ENCODE measurements around the gene CEP128. TPM values are rescaled to one million over a fixed set of nuclear protein-coding genes. Genes with fewer than 3 reads are reported as not detected.

Gene CEP128
- polyA plus RNA-seq, 3 donors: 5.7 to 6.9 (median 6.4) TPM

DNA sequence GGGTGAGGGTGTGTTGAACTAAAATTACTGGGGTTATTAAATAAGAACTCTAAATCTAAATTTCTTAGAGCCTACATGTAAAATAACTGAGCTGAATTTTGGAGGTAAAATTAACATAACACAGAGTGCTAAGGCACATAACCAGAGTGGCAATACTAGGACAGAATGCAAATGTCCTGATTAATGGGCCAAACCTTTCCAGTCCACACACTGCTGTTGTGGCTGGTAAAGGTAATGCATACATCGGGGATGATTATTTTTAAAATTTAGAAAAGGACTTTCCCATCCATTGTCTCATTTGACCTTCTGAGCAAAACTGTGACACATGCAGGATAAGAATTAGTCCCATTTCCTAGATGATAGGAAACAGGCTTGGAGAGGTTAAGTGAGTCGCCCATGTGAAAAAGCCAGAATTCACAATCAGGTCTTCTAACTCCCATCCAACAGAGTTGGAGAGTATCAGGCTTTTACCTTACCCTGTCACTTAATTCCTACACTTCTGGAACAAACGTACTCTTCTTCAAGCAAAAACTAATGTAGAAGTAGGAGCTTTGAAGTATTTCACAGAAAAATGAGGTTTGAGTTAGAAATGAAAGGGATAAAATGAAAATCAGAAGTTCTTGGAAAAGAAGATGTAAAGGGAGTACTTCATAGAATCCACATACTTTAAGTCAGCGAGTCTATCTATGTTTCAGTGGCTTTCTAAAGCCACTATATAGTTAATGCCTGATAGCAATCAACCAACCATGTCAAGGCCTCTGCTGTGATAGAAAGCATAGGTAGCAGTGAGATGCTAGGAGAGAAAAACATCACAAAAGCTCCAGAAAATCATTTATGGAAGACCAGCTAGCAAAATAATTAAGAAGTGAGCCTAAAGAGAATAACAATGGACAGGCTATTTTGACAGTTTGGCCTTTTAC, 395.3 kb downstream of the CEP128 start:
- DNase-seq: no peak

DNA sequence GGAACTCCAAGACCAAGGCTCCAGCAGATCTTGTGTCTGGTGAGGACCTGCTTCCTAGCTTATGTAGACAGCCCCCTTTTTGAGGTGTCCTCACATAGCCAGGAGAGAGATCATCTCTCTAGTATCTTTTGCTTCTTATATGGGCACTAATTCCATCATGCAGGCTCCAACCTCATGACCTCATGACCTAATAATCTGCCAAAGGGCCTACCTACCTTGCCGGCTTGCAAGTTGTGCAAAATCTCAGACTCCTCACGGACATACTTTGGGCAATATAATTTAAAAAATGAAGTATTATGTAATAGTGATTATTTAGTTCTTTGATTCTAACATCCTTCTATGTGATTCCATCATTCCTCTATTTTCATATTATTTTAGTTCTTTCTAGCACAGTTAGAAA, 397.2 kb downstream of the CEP128 start:
- DNase-seq: no peak

DNA sequence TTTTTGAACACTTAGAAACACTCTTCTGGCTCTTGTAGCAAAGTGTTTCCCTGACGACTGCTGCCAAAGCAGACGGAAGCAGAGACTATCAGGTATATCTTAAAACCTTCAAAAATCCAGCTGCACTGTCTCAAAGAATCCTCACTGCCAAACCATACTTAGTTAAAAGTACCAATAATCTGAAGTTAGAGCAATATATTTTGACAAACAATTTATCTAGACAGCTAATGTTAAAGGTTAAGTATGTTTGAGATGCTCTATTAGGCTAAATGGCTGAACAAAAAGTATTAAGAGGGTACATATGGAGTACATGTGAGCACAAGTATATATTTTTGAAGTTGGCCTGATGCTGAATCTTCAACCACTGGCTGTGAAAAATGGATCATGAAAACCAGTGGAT, 398.3 kb downstream of the CEP128 start:
- DNase-seq: no peak

DNA sequence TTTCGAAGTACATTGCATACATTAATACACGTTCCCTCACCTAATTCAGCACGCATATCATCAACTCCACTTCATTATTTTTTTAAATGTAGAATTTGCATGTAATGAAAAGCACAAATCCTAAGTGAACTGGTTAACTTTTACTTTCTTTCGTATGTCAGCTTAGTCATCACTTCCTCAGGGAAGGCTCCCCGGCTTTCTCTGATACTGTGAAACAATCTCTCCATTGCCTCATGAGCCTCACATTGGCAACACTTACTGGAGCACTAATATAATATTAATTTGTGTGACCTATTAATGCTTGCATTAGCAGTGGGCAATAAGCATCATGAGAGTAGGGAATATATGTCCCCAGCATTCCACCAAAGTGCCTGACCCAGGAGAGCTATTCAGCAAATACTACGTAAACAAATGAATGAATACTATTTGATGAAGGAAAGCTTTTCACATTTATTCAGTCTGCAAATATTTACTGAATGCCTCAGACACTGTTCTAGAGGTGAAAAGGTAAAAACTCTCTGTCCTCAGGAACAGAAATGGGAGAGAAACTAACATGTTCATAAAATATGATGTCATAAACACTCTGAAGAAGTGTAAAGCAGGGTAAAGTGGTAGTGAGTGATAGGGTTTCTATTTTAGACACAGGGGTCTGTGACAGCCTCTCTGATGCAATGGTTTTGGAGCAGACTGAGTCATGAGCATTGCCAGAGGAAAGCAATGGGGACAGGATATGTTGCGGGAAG, 402.7 kb downstream of the CEP128 start:
- DNase-seq: no peak

DNA sequence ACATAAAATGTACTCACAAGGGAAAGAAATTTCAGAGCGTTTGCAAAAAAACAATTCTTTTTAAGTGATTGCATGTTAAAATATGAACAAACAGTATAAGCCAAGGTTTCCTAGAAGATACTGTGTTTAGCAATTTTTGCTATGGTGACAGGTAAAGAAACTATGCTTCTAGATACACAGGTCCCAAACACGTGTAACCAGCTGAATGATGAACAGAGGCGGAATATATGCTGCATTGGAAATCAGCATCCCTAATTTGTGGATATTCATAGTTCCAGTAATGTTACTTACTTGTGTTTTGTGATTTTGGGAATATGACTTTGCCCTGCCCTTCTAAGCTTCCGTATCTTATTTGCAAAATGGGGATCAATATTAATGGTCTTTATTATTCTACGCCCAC, 403.9 kb downstream of the CEP128 start:
- DNase-seq: no peak

DNA sequence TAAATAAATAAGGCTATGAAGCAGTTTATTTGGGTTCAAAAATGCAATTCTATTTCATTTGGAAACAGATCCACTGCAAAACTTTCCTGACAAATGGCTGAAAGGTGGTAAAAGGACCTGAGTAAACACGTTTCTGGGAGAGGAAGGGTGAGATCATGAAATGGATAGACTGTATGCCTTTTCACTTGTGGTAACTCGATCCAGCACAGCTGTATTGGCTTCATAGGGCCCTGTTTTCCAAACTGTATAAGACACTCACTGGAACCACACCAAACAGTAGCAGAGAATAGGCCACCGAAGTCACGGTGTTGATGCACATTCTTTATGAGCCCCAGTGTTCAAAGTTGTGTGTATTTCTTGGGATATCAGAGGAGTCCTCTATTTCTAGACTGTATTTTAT, 405.1 kb downstream of the CEP128 start:
- no peak for DNase-seq

DNA sequence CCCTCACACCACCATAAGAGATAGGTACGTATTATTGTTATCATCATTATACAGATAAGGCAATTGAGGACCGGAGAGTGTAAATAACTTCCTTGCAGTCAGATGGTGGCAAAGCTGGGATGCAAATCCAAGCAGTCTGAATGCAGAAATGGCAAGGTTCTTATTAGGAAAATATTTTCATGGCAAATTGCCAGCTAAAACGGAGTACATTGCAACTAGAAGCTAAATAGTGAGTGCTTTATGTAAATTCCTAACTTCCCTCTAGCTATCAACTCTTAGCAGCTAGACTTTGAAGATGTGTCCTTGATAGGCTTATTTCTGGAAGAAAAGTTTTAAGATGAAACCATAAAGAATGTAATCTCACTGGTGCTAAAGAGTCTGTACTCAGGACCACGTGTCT, 406.4 kb downstream of the CEP128 start:
- no peak for DNase-seq

DNA sequence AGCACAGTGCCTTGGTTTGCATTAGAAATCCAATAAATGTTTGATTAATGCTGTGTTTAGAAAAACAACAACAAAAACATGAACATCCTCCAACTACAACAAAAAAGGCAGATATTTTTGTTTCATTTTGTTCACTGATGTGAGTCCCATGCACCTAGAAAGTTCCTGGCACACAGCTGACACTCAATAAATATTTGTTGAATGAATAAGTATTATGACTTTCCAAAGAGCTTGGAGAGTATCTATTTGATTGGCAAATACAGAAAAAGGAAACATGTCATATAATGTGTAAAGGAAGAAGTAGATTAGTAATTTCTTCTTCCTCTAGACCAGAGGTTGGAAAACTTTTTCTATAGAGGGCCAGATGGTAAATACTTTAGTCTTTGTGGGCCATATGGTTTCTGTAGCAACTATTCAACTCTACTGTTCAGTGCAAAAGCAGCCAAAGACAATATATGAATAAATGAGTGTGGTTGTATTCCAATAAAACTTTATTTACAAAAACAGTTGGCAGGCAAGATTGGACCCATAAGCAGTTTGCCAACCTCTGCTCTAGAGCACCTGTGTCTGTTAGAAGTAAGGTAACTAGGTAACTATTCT, 417.9 kb downstream of the CEP128 start:
- DNase-seq: no peak

DNA sequence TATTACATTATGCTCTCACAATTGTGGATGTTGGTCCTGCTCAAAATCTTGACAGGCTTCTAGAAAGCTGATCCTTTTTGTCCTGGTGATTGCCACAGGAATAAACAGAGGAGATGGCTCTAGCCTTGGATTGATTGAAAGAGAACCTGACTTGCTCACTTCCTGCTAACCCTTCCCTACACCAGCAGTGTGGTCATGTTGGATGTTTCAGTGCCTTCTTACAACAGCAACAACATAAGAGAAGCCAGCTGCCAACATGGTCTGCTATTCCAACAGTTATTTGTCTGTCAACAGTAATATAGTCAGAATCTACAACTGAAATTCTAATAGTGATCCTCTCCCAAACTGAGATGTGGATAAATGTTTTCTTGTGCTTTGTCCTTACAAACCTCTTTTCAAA, 418.6 kb downstream of the CEP128 start:
- no peak for DNase-seq

DNA sequence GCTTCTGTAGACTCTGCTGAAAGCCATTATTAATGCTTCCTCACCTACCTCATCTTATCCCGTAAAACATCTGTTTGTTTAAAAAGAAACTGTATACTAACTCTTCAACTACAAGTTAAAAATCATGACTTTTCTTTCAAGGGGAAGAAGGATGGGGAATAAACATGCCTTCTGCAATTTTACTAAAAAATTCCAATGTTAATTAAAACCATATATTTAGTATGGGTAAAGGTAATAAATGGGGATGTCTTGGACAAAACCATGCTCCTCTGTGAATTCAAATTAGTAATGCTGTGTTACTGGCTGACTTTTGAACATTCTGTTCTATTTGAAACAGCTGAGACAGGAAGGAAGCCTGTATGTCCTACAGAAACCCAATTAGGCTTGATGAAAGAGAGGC, 419.1 kb downstream of the CEP128 start:
- no peak for DNase-seq

DNA sequence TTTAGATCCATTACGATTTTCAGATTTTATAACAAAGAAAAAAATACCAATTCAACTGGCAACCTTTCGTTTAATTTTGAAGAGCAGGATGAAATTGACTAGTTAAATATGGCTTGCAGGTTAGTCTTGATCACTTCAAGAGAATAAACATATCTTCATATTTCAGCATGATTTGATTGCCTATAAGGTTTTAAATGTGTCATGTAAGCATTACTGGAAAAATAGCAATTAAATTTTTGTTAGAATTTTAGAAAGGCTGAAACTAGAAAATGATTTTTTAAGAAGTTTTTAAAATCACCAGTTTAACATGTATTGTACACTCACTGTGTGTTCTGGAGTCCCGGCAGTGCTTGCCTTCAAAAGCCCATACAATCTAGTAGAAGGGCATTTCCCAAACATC, 420.1 kb downstream of the CEP128 start:
- no peak for DNase-seq

DNA sequence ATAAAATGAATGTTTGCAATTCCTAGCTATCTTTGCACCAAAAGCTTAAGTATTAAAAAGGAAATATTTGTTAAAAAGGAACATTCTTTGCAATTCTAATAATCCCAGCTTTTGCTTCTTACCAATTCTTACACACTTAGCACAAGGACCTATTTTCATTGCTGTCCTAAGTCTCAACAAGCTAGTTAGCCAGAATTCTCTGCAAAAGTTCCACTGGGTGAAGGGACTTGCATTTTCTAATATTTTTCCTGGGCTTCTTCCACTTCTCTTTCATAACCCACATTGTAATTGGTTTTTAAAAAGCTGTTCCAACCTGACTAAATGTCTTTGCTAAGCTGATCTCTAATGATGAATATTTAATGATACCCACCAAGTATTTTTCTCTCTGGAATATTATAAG, 422.5 kb downstream of the CEP128 start:
- no peak for DNase-seq

DNA sequence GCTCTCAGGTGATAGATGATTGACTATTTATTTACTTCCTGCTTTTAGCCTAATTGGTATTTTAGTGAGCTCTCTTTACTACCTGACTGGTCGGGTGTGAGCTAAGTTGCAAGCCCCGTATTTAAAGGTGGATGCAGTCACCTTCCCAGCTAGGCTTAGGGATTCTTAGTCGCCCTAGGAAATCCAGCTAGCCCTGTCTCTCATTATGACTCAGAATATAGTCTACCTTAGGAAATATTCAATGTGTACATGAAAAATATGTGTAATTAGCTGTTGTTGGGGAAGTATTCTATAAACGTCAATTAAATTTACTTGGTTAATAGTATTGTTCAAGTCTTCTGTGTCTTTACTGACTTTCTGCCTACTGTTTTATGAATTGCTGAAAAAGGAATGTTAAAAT, 423.4 kb downstream of the CEP128 start:
- DNase-seq: no peak

DNA sequence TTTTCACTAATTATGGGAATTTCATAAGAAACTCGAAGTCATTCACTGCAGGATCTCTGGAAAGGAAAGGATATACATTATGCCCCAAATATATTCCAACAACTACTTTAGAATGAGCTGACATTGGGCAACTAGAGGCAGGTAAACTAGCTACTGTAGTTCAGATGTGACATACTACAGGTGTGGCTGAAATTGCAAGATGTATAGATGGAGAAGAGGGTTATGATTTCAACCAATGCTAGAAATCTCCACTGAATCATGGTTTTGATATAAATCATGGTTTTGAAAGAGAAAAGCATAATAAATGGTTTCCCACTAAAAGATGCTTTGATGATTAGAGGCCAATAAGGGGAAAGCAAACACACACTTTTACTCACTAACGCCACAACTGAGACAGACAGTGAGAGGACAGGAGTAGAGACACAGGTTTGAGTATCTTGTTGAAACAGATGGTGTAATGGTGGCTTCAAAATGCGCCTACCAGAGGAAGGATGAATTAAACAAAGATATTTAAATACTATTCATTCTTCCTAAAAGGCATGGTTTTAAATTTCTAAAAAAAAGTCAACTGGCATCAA, 434.2 kb downstream of the CEP128 start:
- DNase-seq: no peak

DNA sequence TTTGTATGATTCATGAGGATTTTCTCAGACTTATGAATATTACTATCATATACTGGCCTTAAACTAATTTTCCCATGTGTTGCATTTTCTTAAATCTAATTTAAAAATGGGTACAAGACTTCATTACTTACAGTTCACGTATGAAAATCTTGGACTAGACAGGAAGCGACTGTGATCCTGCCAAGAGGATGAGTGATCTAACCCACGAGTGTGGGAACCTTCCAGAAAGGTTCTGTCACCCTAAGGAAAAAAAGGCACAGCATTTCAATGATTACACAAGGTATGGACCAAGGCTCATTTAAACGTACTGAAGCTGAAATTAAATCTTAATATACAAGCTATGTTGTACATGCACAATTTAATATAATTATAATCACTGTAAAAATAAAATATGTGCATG, 436.8 kb downstream of the CEP128 start:
- no peak for DNase-seq

DNA sequence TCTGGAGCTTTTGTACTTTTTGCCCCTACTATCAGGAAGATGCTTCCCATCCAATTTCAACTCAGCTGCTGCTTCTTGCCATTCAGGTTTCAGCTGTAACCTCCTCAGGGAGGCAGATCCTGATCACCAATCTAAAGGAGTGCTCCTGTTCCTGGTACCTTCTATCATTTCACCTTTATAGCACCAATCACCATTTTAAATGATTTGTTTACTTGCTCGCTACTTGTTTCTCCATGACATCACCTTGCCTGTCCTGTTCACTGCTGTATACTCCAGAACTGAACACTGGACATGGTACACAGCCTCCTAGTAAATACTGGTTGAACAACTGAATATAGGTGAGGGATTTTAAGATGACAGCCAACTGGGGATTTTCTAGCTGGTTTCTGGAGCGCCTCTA, 443.0 kb downstream of the CEP128 start:
- DNase-seq: no peak

DNA sequence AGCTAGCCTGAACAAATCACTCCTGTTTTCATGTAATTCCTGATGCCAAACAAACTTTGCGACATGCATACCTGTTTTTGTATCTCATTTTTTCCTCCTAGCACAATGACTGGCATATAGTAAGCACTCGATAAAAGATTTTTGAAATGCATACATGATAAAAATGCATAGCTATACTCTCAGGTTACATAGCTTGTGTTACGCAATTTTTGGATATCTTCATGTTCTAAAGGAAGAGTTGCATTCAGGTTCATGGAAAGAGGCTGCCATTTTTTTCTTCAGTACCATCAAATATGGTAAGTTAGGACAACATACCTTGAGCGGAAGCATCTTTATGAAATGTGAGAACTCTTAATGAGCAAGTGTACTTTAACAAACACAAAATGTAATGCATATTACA, 445.4 kb downstream of the CEP128 start:
- DNase-seq: no peak

DNA sequence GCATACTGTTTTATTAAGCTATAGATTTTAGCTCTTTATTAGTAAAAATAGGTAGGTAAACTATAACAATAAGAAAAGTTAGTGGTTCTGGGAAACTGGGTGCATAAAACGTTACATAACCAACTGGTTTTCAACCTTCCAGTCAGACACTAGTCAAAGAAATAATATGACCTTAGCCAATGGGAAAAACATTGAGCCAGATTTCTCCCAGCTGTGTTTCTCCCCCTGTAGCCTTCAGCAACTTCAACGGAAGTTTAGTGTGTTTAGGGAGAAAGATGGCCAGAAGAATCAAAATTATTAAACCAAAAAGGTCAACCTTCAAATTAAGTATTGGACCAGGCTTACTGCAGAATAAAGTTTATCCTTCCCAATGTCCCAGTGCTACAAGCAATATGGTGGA, 446.8 kb downstream of the CEP128 start:
- DNase-seq: no peak

DNA sequence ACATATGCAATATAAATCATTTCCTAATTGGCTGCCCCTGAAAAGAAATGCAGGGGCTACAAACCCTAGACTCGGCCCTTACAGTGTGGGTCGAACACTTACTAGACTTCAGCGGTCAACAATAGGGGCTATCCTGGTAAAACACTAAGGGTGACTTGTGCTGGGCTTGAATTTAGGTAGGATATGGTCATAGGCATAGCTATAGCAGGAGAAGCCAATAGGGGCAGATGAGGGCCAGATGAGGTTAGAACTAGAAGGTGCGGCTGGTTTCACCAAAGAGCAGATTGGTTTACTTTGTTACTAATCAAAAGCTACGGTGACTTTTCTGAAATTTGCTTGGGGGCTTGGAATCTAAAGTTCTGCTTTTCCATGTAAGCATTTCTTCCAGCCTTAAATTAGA, 447.9 kb downstream of the CEP128 start:
- no peak for DNase-seq

DNA sequence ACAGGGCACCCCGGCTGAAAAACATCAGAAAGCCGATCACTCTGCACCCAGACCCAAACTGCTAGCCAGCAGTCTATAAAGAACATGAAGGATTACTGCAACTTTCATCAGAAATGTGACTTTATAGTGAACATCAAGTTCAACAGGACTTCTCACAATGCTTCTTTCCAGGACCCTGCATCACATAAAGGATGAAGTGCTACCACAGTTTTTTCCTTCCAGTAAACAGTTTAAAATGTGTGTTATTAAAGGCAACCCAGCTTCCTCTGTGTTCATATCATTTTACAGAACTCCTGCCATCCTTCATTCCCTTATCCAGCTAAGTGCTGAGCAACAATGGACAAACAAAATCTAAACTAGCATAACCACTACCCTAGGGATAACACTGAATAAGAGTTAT, 449.9 kb downstream of the CEP128 start:
- no peak for DNase-seq

DNA sequence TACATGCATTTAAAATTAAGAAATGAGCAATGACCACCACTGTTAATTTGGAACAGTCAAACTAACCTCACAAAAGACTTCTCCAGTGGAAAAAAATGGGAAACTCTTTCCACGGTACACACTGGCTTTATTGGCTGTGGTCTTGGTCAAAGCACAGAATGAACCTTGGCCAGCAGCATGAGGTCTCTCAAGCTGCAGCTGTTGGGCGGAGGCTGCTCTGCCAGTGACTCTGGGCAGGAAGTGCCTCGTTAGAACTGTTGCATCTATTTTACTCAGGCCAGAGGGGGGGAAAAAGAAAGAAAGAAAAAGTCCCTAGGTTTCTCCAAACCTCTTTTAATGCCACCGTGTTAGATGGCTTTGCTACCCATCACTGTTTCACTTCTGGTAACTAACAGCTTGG, 450.4 kb downstream of the CEP128 start:
- DNase-seq: no peak

DNA sequence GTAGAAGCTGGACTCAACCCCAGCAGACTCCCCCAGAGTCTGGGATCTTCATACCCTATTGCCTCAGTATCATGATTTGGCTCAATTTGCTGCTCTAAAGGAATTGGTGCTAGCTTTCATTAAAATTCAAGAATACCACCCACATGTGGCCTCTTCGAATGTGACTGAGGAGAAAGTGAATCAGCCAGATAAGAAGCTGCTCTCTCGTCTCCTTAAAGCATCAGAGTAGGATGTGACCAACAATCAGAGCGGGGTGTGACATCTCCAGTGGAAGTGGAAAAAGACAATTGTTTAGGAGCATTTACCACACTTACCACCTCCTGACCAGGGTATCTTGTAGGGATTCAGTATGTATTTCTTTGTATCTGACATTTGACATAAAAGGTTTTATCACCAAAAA, 452.0 kb downstream of the CEP128 start:
- DNase-seq: no peak

DNA sequence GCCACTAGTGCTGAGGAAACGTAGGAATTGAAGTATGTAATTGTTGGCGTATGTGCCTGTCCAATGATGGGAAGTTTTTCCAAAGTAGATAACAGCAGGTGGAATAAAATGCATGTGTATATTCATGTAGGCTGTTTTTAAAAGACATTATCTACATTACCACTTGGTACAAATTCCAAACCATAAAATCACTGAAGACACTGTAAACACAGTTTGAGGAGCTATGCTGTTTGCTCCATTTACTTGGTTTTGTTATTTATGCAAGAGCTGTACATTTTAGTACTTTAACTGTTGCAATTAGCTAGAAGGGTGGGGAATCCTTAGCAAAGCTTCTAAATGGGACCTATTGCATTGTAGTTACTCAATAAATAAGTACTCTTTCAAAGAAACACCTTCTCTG, 455.8 kb downstream of the CEP128 start:
- DNase-seq: no peak
